NCI-H526 (cell line): ENCODE measurements around the gene ZNF579.

Source experiments
- DNase-seq, 2 experiments: peaks; one replicate each; lab custom pipeline; 2025; lab: John Stamatoyannopoulos, UW

The ZNF579 gene

GRCh38 chr19:55580628-55581144 is at the start of gene ZNF579:
TSS of gene ZNF579 (minus strand) at chr19:55580848. CDS start at chr19:55579639, 1,209 bp downstream.
- DNase-seq: peak; percentile 81 to 95

- no peak for DNase-seq
Measured at GRCh38 chr19:55626350-55626749, 45.7 kb upstream of the ZNF579 start.

- no peak for DNase-seq
Measured at GRCh38 chr19:55625004-55625326, 44.3 kb upstream of the ZNF579 start.

GRCh38 chr19:55624109-55625003 is 43.7 kb upstream of the ZNF579 start, which contains the start of gene ZNF784:
TSS of gene ZNF784 (minus strand) at chr19:55624566. CDS start at chr19:55624561, 5 bp downstream.
- peak; percentile 93 to 99 for DNase-seq

GRCh38 chr19:55623561-55623960 is 42.9 kb upstream of the ZNF579 start:
- DNase-seq: no peak

- DNase-seq: no peak
Measured at GRCh38 chr19:55623130-55623529, 42.5 kb upstream of the ZNF579 start.

GRCh38 chr19:55622242-55622969 is 41.8 kb upstream of the ZNF579 start:
- DNase-seq: no peak

- DNase-seq: no peak
Measured at GRCh38 chr19:55621673-55622231, 41.1 kb upstream of the ZNF579 start.

GRCh38 chr19:55621205-55621672 is 40.6 kb upstream of the ZNF579 start:
- no peak for DNase-seq

- DNase-seq: no peak
Measured at GRCh38 chr19:55620410-55621204, 40.0 kb upstream of the ZNF579 start.

- DNase-seq: no peak
Measured at GRCh38 chr19:55619286-55619685, 38.6 kb upstream of the ZNF579 start.

GRCh38 chr19:55618426-55618825 is 37.8 kb upstream of the ZNF579 start:
- no peak for DNase-seq

GRCh38 chr19:55617426-55617825 is 36.8 kb upstream of the ZNF579 start:
- no peak for DNase-seq

- DNase-seq: no peak
Measured at GRCh38 chr19:55616395-55616875, 35.8 kb upstream of the ZNF579 start.

GRCh38 chr19:55615543-55616394 is 35.1 kb upstream of the ZNF579 start:
- DNase-seq: no peak

GRCh38 chr19:55614711-55615542 is 34.3 kb upstream of the ZNF579 start:
- no peak for DNase-seq

- DNase-seq: no peak
Measured at GRCh38 chr19:55613930-55614710, 33.5 kb upstream of the ZNF579 start.

- DNase-seq: no peak
Measured at GRCh38 chr19:55613396-55613795, 32.7 kb upstream of the ZNF579 start.
